SIG-M5 (cell line): Measurements from ENCODE around the gene MGARP.
A peak's percentile ranks its signal among the peaks of the same experiment; 100 is the strongest.
"Not testable (repeated sequence)": the region's sequence is repeated elsewhere in the genome, so short reads cannot be mapped to it uniquely, and the experiment has no call there.

Source experiments
- DNase-seq: peaks from one replicate; lab custom pipeline; 2025; lab: John Stamatoyannopoulos, UW

Gene MGARP

DNA sequence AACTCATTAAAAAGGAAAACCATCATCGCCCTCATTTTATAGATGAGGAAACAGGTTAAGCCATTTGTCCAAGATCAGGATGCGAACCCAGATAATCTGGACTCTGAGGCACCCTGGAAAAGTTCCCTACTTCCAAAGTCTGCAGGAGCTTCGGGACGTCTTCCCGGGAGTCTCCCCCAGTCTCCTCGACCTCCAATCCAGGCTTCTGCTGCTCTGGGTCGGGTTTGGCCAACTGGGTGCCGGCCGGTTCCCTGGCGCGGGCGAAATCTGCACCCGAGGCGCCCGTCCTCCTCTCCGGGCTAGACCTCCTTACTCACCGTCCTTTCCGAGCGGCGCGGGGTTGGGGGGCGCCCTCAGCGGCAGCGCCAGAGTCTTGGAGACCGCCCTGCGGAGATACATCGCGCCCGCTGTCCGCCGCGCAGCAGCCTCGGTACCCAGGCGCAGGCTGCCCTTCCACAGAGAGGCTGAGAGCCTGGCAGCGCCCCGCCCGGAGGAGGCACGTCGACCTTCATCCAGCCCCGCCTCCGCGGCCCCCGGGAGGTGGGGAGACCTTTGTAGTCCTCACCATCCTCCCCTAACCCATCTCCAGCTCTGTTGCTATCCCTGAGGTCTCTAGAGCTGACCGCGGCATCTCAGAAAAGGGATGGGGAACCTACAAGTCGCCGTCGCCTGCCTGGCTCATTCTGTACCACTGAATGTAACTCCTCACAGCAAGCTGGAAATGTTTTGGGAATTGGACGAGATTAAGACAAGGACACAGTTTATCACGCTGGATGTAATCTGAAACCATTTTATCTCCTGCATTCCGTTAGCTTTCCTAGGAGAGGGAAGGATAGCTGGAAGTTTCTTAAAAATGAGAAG is at the start of gene MGARP:
Gene MGARP, minus strand, starts transcription at position 466 of the 861 bp plus-strand sequence. Its CDS starts 67 bp downstream, at position 399.
- no peak for DNase-seq

DNA sequence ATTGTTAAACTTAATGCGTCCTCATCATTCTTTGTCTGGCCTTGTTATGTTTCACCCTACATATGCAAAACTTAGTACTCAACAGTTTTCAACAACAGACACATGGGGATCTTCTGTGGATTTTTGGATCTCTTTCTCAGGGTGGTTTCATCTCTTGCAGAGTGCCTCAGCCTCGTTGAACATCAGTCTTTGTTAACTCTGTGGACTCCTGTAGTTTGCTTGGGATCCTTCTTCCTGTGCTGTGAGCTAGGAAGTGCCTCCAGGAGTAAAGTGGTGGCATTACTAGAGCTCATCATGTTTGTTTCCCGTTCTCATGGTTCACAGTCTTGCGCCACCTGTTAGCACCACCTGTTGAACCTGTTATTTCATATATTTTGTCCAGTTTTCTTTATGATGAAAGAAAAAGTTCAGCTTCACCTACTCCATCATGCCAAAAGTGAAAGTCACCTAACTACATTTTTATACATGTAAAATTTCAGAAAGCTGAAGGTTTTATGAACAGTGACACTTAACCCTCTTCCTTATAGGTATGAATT is 49.7 kb upstream of the MGARP start:
- no peak for DNase-seq

DNA sequence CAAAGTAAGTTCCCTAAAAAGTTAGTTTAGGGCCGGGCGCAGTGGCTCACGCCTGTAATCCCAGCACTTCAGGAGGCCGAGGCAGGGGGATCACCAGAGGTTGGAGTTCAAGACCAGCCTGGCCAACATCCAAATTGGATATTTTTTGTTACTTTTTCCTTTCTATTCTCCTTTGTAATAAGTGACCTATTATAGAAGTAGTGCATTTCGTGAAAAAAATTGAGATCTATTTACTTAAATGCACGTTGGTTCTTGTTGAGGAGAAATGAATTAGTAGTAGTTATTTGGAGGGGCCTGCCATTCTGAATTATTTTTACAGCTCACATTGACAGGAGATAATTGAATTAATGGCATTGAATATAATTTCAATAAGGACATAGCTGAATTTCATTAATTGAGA is 44.6 kb upstream of the MGARP start:
- no peak for DNase-seq

DNA sequence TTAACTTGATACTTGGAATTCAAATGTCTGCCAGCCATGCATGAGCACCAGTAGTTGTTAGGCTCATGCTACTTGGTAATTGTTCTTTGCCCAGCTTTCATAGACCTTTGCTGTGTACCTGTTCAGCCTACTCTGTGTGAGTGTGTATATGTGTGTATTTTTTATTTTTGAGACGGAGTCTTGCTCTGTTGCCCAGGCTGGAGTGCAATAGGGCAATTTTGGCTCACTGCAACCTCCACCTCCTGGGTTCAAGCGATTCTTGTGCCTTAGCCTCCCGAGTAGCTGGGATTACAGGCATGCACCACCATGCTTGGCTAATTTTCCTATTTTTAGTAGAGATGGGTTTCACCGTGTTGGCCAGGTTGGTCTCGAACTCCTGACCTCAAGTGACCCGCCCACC is 42.5 kb upstream of the MGARP start:
- DNase-seq = not testable (repeated sequence)

DNA sequence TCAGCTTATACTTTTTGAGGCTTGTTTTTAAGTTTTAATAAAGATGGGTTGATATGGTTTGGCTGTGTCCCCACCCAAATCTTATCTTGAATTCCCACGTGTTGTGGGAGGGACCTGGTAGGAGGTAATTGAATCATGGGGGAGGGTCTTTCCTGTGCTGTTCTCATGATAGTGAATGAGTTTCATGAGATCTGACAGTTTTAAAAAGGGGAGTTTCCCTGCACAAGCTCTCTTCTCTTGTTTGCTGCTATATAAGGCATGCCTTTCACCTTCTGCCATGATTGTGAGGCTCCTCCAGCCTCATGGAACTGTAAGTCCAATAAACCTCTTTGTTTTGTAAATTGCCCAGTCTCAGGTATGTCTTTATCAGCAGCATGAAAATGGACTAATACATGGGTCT is 42.0 kb upstream of the MGARP start:
- not testable (repeated sequence) for DNase-seq

DNA sequence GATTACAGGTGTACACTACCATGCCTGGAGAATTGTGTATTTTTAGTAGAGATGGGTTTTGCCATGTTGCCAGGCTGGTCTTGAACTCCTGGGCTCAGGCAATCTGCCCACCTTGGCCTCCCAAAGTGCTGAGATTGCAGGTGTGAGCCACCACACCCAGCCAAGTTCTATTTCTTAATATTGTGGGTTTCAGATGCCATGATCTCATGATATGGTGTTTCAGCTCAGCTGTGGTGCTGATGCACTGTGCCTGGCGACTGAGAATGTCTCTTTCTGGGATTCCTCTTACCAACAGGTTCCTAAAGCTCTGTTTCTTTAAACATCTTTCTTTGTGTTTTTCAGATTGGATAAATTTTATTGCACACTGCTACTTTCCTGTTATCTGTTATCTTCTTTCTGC is 39.5 kb upstream of the MGARP start:
- DNase-seq = no peak

DNA sequence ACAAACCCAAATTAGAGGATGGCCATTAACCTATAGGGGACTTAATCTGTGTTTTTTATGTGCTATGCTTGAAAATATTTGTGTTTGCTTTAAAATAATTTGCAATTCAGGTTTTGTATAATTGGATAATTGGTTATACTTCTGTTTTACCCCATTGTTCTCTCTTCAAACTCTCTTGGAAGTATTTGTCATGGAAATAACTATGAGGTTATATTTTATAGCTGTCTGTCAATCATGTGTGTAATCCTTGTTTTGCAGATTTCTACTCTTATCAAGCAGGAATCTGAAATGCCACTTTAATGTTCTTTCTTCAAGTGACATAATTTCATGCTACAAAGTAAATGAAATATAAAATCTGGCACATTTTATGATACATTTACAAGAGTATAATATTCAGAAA is 37.6 kb upstream of the MGARP start:
- no peak for DNase-seq

DNA sequence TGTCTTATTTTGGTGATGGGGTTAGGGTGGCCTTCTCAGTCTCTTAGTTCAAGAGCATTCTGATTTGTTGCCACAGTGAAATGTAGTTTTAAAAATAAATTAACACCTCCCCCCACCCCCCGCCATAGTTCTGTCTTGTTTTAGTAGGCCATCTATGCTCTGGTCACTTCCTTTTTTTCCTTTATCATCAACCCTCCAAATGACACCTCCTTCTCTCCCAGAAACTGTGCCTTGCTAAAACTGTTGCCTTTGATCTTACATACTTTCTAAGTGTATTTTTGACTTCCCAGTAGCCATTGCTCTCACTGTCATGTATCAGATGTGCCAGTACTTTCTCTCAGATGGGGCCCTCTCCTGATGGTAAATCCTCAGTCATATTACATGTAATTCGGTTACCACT is 36.7 kb upstream of the MGARP start:
- no peak for DNase-seq

DNA sequence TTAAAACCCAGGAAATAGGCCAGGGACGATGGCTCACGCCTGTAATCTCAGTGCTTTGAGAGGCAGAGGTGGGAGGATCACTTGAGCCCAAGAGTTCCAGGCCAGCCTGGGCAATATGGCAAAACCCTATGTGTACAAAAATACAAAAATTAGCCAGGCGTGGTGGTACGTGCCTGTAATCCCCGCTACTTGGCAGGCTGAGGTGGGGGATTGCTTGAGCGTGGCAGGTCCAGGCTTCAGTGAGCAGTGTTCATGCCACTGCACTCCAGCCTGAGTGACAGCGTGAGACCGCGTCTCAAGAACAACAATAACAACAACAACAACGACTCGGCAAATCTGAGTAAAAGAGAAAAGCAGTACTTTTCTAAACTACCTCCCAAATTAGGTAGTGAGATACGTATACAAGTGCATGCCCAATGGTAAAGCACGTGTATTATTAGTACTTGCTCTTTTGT is 35.2 kb upstream of the MGARP start:
- no peak for DNase-seq

DNA sequence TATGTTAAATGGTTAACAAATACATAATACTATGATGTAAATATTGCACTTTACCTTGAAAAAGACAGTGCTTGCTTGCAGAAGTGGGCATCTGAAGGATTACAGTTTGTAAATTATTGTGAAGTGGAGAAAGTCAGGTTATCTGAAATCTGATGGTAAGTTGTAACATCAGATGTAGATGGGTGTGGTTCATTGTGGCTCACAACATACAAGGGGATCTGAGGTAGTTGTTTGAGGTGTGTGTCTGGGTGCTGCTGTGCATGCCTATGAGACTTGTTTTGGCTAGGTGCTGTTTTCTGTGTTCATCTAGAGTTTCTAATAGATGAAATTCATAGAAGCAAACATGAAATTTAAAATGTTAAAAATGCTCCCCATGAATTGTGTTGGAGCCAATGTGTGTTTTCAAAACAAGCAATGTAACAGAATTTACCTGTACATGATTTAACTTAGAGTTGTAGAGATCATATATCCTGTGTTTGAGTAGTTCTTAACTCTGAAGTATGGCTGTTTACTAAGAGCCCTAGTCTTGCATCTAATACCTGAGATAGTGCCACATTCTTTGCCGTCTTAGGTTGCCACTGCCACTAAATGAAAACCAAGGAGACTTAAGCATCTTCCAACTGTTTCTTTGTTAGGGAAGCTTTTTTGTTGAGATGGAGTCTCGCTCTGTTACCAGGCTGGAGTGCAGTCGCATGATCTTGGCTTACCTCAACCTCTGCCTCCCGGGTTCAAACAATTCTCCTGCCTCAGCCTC is 34.2 kb upstream of the MGARP start:
- DNase-seq = no peak

DNA sequence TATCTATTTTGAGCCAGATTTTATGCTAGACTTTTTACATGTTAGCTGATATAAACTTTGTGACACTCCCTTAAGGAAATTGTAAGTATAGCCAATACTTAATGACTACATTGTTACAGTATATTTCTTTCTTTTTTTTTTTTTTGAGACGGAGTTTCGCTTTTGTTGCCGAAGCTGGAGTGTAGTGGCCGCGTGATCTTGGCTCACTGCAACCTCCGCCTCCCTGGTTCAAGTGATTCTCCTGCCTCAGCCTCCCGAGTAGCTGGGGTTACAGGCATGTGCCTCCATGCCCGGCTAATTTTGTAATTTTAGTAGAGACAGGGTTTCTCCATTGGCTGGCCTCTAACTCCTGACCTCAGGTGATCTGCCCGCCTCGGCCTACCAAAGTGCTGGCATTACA is 33.4 kb upstream of the MGARP start:
- not testable (repeated sequence) for DNase-seq

DNA sequence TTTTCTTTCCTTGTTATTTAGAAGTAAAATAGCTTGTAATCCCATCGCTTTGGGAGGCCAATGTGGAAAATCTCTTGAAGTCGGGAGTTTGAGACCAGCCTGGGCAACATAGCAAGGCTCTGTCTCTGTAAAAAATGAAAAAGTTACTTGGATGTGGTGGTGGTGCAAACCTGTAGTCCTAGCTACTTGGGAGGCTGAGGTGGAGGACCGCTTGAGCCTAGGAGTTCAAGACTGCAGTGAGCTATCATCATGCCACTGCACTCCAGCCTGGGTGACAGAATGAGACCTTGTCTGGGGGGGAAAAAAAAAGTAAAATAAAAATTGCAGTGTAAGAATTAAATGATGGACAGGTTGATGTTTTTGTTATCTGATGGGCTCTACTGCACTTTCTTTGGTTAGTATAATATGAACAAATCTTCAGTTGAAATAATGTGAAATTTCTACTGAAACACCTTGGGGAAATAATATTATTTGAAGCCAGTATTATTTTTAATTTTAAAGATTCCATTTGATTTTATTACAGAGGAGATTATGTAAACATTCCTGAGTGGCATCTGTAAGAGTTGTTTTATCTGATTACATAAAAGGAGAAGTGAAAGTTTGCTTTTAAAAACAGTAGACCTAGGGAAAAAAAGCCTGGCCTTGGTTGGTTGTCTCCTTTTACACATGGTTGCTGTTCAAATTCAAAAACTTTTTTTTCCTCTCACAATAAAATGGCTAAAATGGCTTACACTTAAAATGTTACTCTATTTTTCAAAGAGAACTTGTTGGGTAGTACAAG is 32.7 kb upstream of the MGARP start:
- no peak for DNase-seq

DNA sequence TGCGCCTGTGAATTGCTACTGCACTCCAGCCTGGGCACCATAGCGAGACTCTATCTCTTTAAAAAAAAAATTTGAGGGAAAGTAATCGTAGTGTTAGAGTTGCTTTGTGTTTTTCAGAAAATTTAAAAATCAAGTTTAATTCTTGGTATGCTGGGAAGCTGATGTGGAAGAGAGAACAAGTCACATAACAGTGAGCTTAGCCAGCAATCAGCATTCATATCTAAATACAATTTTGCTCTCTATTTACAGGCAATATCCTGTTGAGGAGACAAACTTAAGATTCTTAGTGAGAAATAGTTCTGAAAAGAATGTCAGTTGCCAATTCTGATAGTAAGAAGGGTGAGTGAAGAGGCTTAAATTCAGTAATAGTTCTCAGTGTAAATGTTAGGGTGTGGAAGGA is 31.9 kb upstream of the MGARP start:
- DNase-seq = no peak

DNA sequence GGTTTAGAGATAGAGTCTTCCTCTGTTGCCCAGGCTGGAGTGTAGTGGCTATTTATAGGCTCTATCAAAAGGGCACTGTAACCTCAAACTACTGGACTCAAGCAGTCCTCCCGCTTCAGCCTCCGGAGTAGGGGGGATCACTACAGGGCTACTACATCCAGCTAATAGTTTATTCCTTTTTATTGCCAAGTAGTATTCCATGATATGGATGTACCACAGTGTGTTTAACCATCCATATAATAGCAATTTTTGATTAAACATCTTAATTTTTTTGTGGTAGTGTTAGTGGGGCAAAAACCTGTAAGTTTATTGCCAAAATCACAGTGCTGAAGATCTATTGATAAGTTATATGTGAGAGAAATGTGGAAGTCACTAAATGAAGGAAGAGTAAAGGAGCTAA is 24.9 kb upstream of the MGARP start:
- no peak for DNase-seq

DNA sequence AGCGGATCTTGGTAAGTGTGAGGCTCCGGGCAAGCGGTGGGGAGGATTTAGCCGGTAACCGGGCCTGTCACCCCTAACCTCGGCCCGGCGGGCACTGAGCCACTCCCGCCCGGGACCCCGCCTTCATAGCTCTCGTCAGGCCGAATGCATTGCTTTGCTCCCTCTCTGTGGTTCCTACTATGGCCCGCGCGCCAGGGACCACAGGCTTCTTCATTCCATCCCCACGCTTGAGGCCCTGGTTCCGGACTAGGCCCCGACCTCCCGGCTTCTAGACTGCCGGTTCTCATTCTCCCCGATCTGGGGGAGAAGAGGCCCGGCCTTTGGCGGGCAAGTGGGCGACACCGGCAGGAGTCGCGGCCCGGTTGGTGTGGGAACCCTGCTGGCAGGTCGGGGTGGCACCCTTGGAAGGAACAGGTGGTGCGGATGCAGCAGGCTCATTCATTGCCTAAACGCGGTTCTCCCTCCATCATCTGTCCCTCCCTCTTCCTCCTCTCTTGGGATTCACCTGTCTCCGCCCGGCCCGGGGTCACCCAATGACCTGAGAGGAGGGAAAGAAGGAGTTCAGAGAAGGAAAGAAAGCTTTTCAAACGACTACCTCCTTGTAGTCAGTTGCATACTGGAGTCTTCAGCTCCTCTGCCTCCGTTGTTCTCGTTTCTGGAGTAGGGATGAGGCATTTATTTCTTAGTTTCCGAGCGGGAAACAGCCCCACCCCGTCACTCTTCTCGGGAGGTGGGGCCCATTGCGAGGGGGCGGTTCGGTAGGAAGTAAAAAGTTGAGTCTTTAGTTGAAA is 22.0 kb upstream of the MGARP start, which contains the start of gene NDUFC1:
Gene NDUFC1, minus strand, starts transcription at position 657 of the 791 bp plus-strand sequence. CDS start 6,679 bp downstream, outside the sequence.
- DNase-seq = peak; percentile 60

DNA sequence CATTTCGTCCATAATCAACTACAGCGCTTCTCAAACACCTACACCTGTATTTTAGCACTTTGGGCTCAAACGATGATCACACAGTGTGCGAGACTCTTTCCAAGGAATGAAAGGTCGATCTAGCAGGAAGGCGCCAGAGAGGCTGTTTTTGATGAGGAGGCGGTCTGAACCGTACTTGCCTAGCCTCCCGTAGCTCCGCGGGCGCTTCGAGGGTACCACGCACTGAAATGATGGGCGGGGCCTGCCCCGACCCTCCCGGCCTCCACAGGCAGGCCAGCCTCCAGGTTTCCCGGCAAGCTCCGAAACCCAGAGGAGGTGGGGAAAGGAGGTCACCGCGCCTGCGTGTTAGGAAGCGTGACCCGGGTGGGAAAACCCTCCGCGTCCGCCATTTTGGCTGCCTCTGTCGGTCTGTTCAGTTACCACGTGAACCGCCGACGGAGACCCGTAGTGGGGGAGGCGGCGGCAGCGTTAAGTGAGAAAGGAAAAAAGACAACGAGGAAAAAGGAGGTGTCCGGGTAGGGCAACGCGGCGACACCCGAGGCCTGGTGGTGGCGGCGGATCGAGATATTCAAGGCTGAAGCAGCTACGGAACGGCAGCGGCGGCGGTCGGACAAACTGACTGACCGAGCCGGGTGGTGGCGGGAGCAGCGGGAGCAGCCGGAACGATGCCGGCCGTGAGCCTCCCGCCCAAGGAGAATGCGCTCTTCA is 21.2 kb upstream of the MGARP start, which contains the start of gene NAA15:
Gene NAA15, plus strand, starts transcription at position 393 of the 708 bp plus-strand sequence. Its CDS starts 273 bp downstream, at position 666.
- DNase-seq = peak; percentile 82

DNA sequence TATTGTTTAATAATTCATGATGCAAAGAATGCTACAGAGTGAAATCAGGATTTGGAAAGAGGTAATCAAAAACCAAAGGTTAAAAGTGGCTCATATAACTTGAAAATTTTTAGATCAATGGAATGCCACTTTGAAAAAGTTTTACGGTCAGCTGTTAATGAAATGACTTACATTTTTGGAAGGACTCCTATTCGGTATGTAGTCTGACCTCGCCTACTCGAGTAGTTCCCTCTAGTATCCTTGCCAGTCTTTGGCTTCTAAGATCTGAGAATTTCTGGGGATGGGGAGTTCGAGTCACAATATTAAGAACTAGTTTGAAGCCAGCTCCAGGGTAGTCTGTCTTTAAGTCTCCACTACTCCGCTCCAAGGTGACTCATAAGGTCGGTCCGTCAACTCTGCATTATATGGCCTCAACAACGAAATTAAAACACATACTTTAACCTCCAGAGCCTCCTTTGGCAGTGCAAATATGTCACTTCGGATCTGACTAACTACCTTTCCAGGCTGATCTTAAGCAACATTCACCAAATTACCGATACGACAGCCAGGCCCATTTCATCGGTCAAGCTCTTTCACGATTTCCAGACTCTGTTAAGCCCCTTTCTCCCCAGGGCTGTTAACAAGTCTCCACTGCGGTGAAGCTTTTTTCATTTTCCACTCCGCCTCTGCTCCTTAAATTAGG is 20.5 kb upstream of the MGARP start:
- no peak for DNase-seq

DNA sequence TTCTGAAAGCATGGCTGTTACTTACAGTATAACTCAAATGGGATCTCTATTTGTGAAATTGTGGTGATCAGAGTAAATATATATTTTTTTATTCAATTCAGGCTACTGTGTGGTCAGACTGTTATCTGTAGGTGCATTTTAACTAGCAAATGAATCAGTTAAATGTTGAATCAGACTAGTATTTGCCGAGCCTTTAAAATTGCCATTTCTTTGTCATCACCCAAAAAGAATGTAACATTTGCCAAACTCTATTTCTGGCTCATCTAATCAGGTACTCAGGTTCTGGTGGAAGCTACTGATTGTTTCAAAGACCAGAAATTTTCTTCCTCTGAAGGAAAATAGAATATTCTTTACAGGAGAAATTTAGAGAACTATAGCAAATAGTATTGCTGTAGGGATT is 19.5 kb upstream of the MGARP start:
- DNase-seq = no peak

DNA sequence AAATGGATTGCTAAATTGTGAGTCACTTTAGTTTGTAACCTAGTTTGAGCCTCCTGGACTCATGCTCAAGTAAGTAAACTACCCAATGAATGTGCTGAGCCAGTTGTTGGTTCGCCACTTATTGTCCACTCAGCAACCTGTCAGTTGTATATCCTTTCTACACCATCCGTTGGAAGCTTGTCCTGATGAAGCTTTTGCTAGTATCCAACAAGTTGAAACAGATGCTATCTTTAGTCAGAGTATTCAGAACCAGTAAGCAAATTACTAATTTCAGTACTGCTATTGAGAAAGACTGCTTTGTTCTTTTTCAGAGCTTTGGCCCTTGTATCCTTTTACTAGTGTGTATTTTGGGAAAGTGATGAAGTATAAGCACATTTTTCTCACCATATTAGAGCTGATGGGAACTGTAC is 17.0 kb upstream of the MGARP start:
- peak; percentile 7 for DNase-seq

DNA sequence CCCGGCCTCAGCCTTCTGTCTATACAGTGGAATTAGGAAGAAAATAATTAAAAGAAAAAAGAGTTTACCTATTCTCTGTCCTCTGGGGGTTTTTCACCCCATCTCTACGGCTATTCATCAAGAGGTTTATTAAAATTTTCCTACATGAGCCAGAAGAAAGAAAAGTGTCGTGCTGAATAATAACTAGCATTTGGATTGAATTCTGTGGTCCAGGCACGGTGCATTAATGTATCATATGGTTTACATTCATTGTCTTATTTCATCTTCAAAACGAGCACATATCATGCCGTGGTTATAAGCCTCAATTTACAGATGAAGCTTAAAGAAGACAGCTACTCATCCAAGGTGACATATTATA is 15.9 kb upstream of the MGARP start:
- no peak for DNase-seq
